H1 (cell line): Measurements from ENCODE around the gene RGS9. TPM values are rescaled to one million over a fixed set of nuclear protein-coding genes. Genes with fewer than 3 reads are reported as not detected.

Experiments used
- CHD1 ChIP-seq: IDR thresholded peaks from 2 replicates; pipeline ENCODE4 v1.6.1; 2012; ENCODE audit warnings: low read depth, low read length, improper control_type of control experiment
- CTBP2 ChIP-seq: IDR thresholded peaks from 2 replicates; pipeline ENCODE4 v1.7.0; 2011; ENCODE audit warnings: borderline replicate concordance, mild to moderate bottlenecking, moderate library complexity, mixed read lengths, low read length; ENCODE audit not compliant: insufficient read depth, insufficient read length
- GABPA ChIP-seq: IDR thresholded peaks from 2 replicates; pipeline ENCODE4 v1.6.1; 2011; ENCODE audit warnings: mild to moderate bottlenecking, low read length, moderate library complexity, borderline replicate concordance; ENCODE audit not compliant: insufficient read depth
- JUND ChIP-seq: IDR thresholded peaks from 2 replicates; pipeline ENCODE4 v1.6.1; 2011; ENCODE audit warnings: mild to moderate bottlenecking, improper control_type of control experiment, low read length
- KDM1A ChIP-seq: fragments of 200-600, 300-600 bp; sonication (generic); IDR thresholded peaks from 2 replicates; pipeline ENCODE4 v1.7.1; 2016; ENCODE audit warnings: mild to moderate bottlenecking, low read length, borderline replicate concordance
- SIN3A ChIP-seq, 2 experiments: IDR thresholded peaks in 1 of 2; conservative IDR thresholded peaks in 1 of 2; 2 replicates each; pipeline ENCODE4 v1.6.1; 2011 to 2012; ENCODE audit warnings: low read length in 2 of 2, improper control_type of control experiment in 1 of 2, low read depth in 1 of 2, mild to moderate bottlenecking in 1 of 2
- polyA plus RNA-seq, 7 experiments: library from polyadenylated mRNA; depleted of rRNA in 3 of 7; stranded (reverse) in 5 of 7; unstranded in 2 of 7; fragments of >200 nt in 5 of 7; fragments of 200-250 nt in 2 of 7; gene quantifications; 1 replicate in 5 of 7; 2 replicates in 1 of 7; 4 replicates in 1 of 7; pipeline versions ENCODE4 v1.2.1 to v1.2.3, GENCODE V29; 2011 to 2013; ENCODE audit warnings: missing spikeins in 2 of 7, mixed read lengths in 2 of 7
- total RNA-seq: library from RNA; stranded (reverse); fragmentation: NEBNext Ultra II Directional; extraction: Animal tissue kit (Norgen Biotek cat#: 25700); gene quantifications from 2 replicates; pipeline ENCODE4 v1.2.1, GENCODE V29; 2021

RGS9 gene
- total and polyA plus RNA-seq, 2 of the 8 experiments (the other 6 are each of a cell fraction or from before 2014, with no cell fraction given) = 8.9 to 20.5 TPM

DNA sequence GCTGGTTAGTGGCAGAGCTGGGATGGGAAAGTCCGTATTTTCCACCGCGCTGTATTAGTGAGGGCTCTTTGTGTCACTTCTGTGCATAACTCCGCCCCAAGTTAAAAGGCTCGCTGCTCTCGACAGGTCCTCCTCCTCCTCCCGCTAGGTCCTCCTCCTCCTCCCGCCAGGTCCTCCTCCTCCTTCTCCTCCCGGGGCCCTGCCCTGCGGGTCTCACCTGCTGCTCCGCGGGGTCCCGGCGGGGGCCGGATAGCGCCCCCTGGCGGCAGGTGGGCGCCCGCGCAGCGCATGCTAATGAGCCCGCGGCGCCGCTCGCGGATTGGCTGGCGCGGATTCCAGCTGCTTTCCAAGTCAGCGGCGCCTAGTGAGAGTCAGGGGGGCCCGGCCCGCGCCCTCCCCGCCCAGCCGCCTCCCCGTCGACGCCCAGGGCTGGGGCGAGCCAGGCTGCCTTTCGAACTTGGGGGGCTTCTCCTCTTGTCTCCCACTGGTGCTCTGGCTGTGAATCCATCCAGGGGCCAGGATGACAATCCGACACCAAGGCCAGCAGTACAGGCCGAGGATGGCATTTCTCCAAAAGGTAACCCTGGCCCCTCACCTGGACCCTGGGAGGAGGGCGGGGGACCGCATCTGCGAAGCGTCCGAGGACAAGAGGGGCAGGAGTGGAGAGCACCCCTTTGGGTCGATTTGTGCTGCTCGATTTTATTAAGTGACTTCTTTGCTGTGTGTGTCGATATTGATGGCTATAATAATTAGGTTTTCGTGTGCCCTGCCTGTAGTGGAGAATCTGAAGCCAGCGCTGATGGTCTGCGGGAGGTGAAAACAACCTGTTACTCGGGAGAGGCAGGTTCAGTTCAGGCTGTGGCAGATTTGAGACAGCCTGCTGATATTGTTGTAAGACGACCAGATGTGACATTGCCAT lies at the start of gene RGS9 (continued):
- TF ChIP-seq SIN3A (conservative IDR thresholded peaks at IDR 0.05 in 1 of 2, IDR thresholded peaks at IDR 0.05 in 1 of 2; ENCODE audit: low read depth in 1 of 2, low read length in 2 of 2) (peak in 1 of 2 experiments; percentile 50; a peak in 1 of 4 replicates), KDM1A (peak; percentile 66; the same call in 1 of the 2 replicates), CHD1 (no peak), GABPA (0 out of 2 replicates have a peak, but pooled peaks have one; percentile 34), CTBP2 (peak; percentile 42), JUND (peak; percentile 56; the same call in 1 of the 2 replicates)
